ENCODE measurements around the gene IL1RAPL1.

Gene IL1RAPL1

GRCh38 chrX:29496636-29497180, 909.5 kb downstream of the IL1RAPL1 start:
- no peaks in the 10 kb centered on the region for H3K9me3 ChIP-seq
- H3K4me1 ChIP-seq, result no peaks in the 10 kb centered on the region
- H3K36me3 ChIP-seq, result no peaks in the 10 kb centered on the region
- no peak for TF ChIP-seq CTCF (IDR thresholded peaks at IDR 0.05; ENCODE audit: low read depth, low read length)
- H3K27me3 ChIP-seq, result no peaks in the 10 kb centered on the region
- DNase-seq, result no peak
- H3K4me3 ChIP-seq (ENCODE audit: low read depth, low read length), result no peak overlapping the region

GRCh38 chrX:29506729-29507128, 919.5 kb downstream of the IL1RAPL1 start:
- no peaks in the 10 kb centered on the region for H3K27me3 ChIP-seq
- DNase-seq, result no peak
- no peak for TF ChIP-seq CTCF (IDR thresholded peaks at IDR 0.05; ENCODE audit: low read depth, low read length)
- no peaks in the 10 kb centered on the region for H3K9me3 ChIP-seq
- no peaks in the 10 kb centered on the region for H3K4me1 ChIP-seq
- H3K36me3 ChIP-seq, result no peaks in the 10 kb centered on the region
- H3K4me3 ChIP-seq (ENCODE audit: low read depth, low read length), result no peak overlapping the region

- no peaks in the 10 kb centered on the region for H3K27me3 ChIP-seq
- H3K36me3 ChIP-seq, result no peaks in the 10 kb centered on the region
- H3K4me1 ChIP-seq, result no peaks in the 10 kb centered on the region
- TF ChIP-seq CTCF (IDR thresholded peaks at IDR 0.05; ENCODE audit: low read depth, low read length), result no peak
- H3K4me3 ChIP-seq (ENCODE audit: low read depth, low read length), result no peak overlapping the region
- no peaks in the 10 kb centered on the region for H3K9me3 ChIP-seq
- DNase-seq, result no peak
These were observed 930.9 kb downstream of the IL1RAPL1 start for GRCh38 chrX:29518100-29518499.

- DNase-seq, result no peak
- Histone ChIP-seq H3K27me3 (no peaks in the 10 kb centered on the region), H3K4me1 (no peaks in the 10 kb centered on the region), H3K4me3 (ENCODE audit: low read depth, low read length) (no peak overlapping the region), H3K36me3 (no peaks in the 10 kb centered on the region), H3K9me3 (no peaks in the 10 kb centered on the region)
- no peak for TF ChIP-seq CTCF (IDR thresholded peaks at IDR 0.05; ENCODE audit: low read depth, low read length)
These were observed 941.0 kb downstream of the IL1RAPL1 start for GRCh38 chrX:29528281-29528680.

GRCh38 chrX:29530501-29530900, 943.3 kb downstream of the IL1RAPL1 start:
- Histone ChIP-seq H3K4me1 (no peaks in the 10 kb centered on the region), H3K4me3 (ENCODE audit: low read depth, low read length) (no peak overlapping the region), H3K27me3 (no peaks in the 10 kb centered on the region), H3K36me3 (no peaks in the 10 kb centered on the region), H3K9me3 (no peaks in the 10 kb centered on the region)
- no peak for TF ChIP-seq CTCF (IDR thresholded peaks at IDR 0.05; ENCODE audit: low read depth, low read length)
- DNase-seq, result no peak

- Histone ChIP-seq H3K4me3 (ENCODE audit: low read depth, low read length) (no peak overlapping the region), H3K4me1 (no peaks in the 10 kb centered on the region)
These were observed 944.1 kb downstream of the IL1RAPL1 start for GRCh38 chrX:29531336-29531735.

More at GRCh38 chrX:29531336-29531735, 944.1 kb downstream of the IL1RAPL1 start:
- no peaks in the 10 kb centered on the region for H3K27me3 ChIP-seq
- no peak for DNase-seq
- no peaks in the 10 kb centered on the region for H3K36me3 ChIP-seq
- no peaks in the 10 kb centered on the region for H3K9me3 ChIP-seq
- no peak for TF ChIP-seq CTCF (IDR thresholded peaks at IDR 0.05; ENCODE audit: low read depth, low read length)
